ENCODE measurements around the gene CEMIP2. TPM values are rescaled to one million over a fixed set of nuclear protein-coding genes. Genes with fewer than 3 reads are reported as not detected.

Gene CEMIP2
- total and polyA plus RNA-seq, 10 of the 15 experiments (the other 5 are each of a cell fraction or from before 2014, with no cell fraction given), result 0.50 to 19.2 (median 1.2) TPM

- Histone ChIP-seq H3K27me3 (replicated peaks in 1 of 2; ENCODE audit: control insufficient read depth in 2 of 2, insufficient read depth in 2 of 2, low read length in 1 of 2) (no peaks in the 10 kb centered on the region), H3K9me3 (replicated peaks; ENCODE audit: control insufficient read depth, insufficient read depth, low read length) (no peaks in the 10 kb centered on the region; the same call in 2 of the 3 replicates), H3K27ac (ENCODE audit: control insufficient read depth, insufficient read depth) (no peak overlapping the region), H3K4me1 (ENCODE audit: control insufficient read depth, insufficient read depth, low read length) (no peaks in the 10 kb centered on the region; the same call in 1 of the 2 replicates), H3K9ac (ENCODE audit: control insufficient read depth, insufficient read depth, low read length) (no peak overlapping the region), H3K4me3 (no peak overlapping the region), H2AFZ (ENCODE audit: control insufficient read depth, low read depth, low read length) (no peak overlapping the region), H4K20me1 (ENCODE audit: control insufficient read depth, insufficient read depth) (no peaks in the 10 kb centered on the region), H3K79me2 (ENCODE audit: control insufficient read depth, insufficient read depth, low read length) (no peaks in the 10 kb centered on the region), H3K36me3 (ENCODE audit: control insufficient read depth in 2 of 2, insufficient read depth in 2 of 2, low read length in 1 of 2) (no peaks in the 10 kb centered on the region), H3K4me2 (ENCODE audit: control insufficient read depth, insufficient read depth) (no peak overlapping the region)
- ChIA-PET SMC1A (ENCODE audit: uncharacterized antibody, unreplicated experiment) (no interaction called here), CTCF (no interaction called here), RAD21 (ENCODE audit: unreplicated experiment) (interaction anchor here (0.5 kb wide), 1 partner anchor 82 kb away, joined by 3 read pairs; no protein-coding TSS in a partner anchor), POLR2A (no interaction called here)
- FAIRE-seq (no peak), DNase-seq (ENCODE audit: low read depth, low spot score) (no peak), ATAC-seq (no peak)
- intact Hi-C loops (cut with micrococcal nuclease; ENCODE audit: unreplicated experiment) (no loop called here), in situ Hi-C loops (cut with MboI) (no loop called here)
- no TSS peak for BruUV-seq (replicated peaks)
- 21% methylated on average over 2 of the region's 2 CpGs for WGBS (ENCODE audit: insufficient coverage, insufficient replicate concordance, low lambda C conversion rate, missing lambda C conversion rate)
- no peak for TF ChIP-seq BCL11A (IDR thresholded peaks at IDR 0.05; ENCODE audit: low read depth, low read length)
- no peak for TF ChIP-seq POLR2A (IDR thresholded peaks at IDR 0.05; ENCODE audit: low read depth, low read length)
- no peak for TF ChIP-seq KDM1A (IDR thresholded peaks at IDR 0.05; ENCODE audit: borderline replicate concordance)
- no peak for TF ChIP-seq SUPT20H (IDR thresholded peaks at IDR 0.05; ENCODE audit: borderline replicate concordance, control insufficient read depth, low read depth, low read length)
- TF ChIP-seq KLF5 (IDR thresholded peaks at IDR 0.05; ENCODE audit: partially characterized antibody), result no peak
- TF ChIP-seq, protein P1, sequence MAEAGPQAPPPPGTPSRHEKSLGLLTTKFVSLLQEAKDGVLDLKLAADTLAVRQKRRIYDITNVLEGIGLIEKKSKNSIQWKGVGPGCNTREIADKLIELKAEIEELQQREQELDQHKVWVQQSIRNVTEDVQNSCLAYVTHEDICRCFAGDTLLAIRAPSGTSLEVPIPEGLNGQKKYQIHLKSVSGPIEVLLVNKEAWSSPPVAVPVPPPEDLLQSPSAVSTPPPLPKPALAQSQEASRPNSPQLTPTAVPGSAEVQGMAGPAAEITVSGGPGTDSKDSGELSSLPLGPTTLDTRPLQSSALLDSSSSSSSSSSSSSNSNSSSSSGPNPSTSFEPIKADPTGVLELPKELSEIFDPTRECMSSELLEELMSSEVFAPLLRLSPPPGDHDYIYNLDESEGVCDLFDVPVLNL (IDR thresholded peaks at IDR 0.05; ENCODE audit: low read depth, low read length), result no peak
- TF ChIP-seq RAD21 (IDR thresholded peaks at IDR 0.05; ENCODE audit: insufficient read depth, low read depth, low read length), result no peak
- TF ChIP-seq USF2 (IDR thresholded peaks at IDR 0.05; ENCODE audit: borderline replicate concordance, low read depth, low read length), result no peak
- no peak for TF ChIP-seq ZSCAN29 (IDR thresholded peaks at IDR 0.05)
- TF ChIP-seq ATF2 (IDR thresholded peaks at IDR 0.05; ENCODE audit: low read length), result no peak
- TF ChIP-seq DPF2 (IDR thresholded peaks at IDR 0.05), result no peak
These were observed 125.0 kb downstream of the CEMIP2 start for GRCh38 chr9:71643330-71643729.

Data from GM12878 (cell line).